H1 (cell line): Measurements from ENCODE around the gene CLDN7. TPM values are rescaled to one million over a fixed set of nuclear protein-coding genes. Genes with fewer than 3 reads are reported as not detected.

Source experiments
- CTCF ChIA-PET: fragments of 300-600 bp; sonication (Branson Sonifier 250); formaldehyde crosslinking; loops from one replicate; lab custom pipeline; 2021; ENCODE audit not compliant: partially characterized antibody; lab: Charles Lee
- POLR2A ChIA-PET: fragments of 300-600 bp; sonication (Branson Sonifier 250); formaldehyde crosslinking; loops from one replicate; lab custom pipeline; 2021; ENCODE audit warnings: inconsistent platforms; ENCODE audit not compliant: partially characterized antibody; lab: Charles Lee
- DNase-seq, 2 experiments: peaks; one replicate each; pipeline versions ENCODE4 v3.0.0 to v3.0.0-alpha.2; 2010 to 2022; ENCODE audit warnings: low spot score in 2 of 2, low read depth in 1 of 2, mixed read lengths in 1 of 2
- FAIRE-seq: peaks from 2 replicates; lab custom pipeline; 2011; peaks lifted over from hg19 to GRCh38; lab: Jason Lieb, UNC
- H2AFZ ChIP-seq: 2 replicates; pipeline ENCODE4 v1.8.1; 2012; ENCODE audit warnings: low read length, inconsistent platforms
- H2AK5ac ChIP-seq: 2 replicates; pipeline ENCODE4 v1.6.1; 2013; ENCODE audit warnings: low read depth, low read length
- H2BK120ac ChIP-seq: replicated peaks from 2 replicates; pipeline ENCODE3; 2013; ENCODE audit warnings: low read depth, low read length, inconsistent platforms
- H2BK12ac ChIP-seq: 2 replicates; pipeline ENCODE4 v1.6.1; 2013; ENCODE audit warnings: low read depth, low read length
- H2BK15ac ChIP-seq: 2 replicates; pipeline ENCODE4 v1.6.1; 2013; ENCODE audit warnings: low read length
- H2BK20ac ChIP-seq: 2 replicates; pipeline ENCODE4 v1.6.1; 2013; ENCODE audit warnings: low read length
- H2BK5ac ChIP-seq: 2 replicates; pipeline ENCODE4 v1.6.1; 2013; ENCODE audit warnings: low read depth, low read length
- H3K14ac ChIP-seq: 2 replicates; pipeline ENCODE4 v1.6.1; 2013; ENCODE audit warnings: inconsistent platforms; ENCODE audit not compliant: insufficient read length
- H3K18ac ChIP-seq: 2 replicates; pipeline ENCODE4 v1.6.1; 2013; ENCODE audit warnings: low read length; ENCODE audit errors: extremely low read depth
- H3K23ac ChIP-seq: 2 replicates; pipeline ENCODE4 v1.6.1; 2013; ENCODE audit warnings: inconsistent platforms; ENCODE audit not compliant: insufficient read length
- H3K23me2 ChIP-seq: 2 replicates; pipeline ENCODE4 v1.6.1; 2013; ENCODE audit warnings: low read depth, low read length
- H3K27ac ChIP-seq: 2 replicates; pipeline ENCODE4 v1.6.1; 2011; ENCODE audit warnings: low read depth, low read length, inconsistent platforms
- H3K27me3 ChIP-seq, 4 experiments: replicated peaks in 1 of 4; 1 replicate in 1 of 4; 2 replicates in 3 of 4; pipeline versions ENCODE4 v1.6.1 to v1.8.1; 2011 to 2013; ENCODE audit warnings: low read length in 3 of 4, mild to moderate bottlenecking in 3 of 4, inconsistent platforms in 2 of 4, mixed read lengths in 2 of 4, moderate library complexity in 1 of 4; ENCODE audit not compliant: control insufficient read depth in 3 of 4, insufficient read depth in 3 of 4; ENCODE audit errors: extremely low read depth in 1 of 4
- H3K36me3 ChIP-seq, 4 experiments: 2 replicates each; pipeline versions ENCODE4 v1.6.1 to v1.8.1; 2011 to 2013; ENCODE audit warnings: mild to moderate bottlenecking in 4 of 4, low read length in 3 of 4, moderate library complexity in 2 of 4, control low read depth in 1 of 4, inconsistent platforms in 1 of 4; ENCODE audit not compliant: insufficient read depth in 4 of 4, control insufficient read depth in 2 of 4
- H3K4ac ChIP-seq: replicated peaks from 2 replicates; pipeline ENCODE3; 2013; ENCODE audit warnings: low read length, low read depth, mixed read lengths, inconsistent platforms; ENCODE audit not compliant: insufficient read length
- H3K4me1 ChIP-seq, 4 experiments: replicated peaks in 1 of 4; 1 replicate in 1 of 4; 2 replicates in 3 of 4; pipeline versions ENCODE4 v1.6.1 to v1.8.1; 2011 to 2013; ENCODE audit warnings: low read length in 3 of 4, inconsistent platforms in 2 of 4, mixed read lengths in 1 of 4; ENCODE audit not compliant: insufficient read depth in 4 of 4, control insufficient read depth in 3 of 4
- H3K4me2 ChIP-seq, 2 experiments: 2 replicates each; pipeline versions ENCODE4 v1.6.1 to v1.8.1; 2011 to 2013; ENCODE audit warnings: low read depth in 2 of 2, low read length in 2 of 2, control low read depth in 1 of 2, inconsistent platforms in 1 of 2, mild to moderate bottlenecking in 1 of 2; ENCODE audit not compliant: insufficient read depth in 1 of 2
- H3K4me3 ChIP-seq, 4 experiments: fragments of 200-600, 300-600 bp in 1 of 4; sonication (generic), shearing (Covaris generic), sonication (Bioruptor Twin) in 1 of 4; 2 replicates each; pipeline versions ENCODE4 v1.5.1 to v1.8.1; 2011 to 2016; ENCODE audit warnings: low read length in 4 of 4, low read depth in 3 of 4, control low read depth in 2 of 4, inconsistent platforms in 2 of 4, mild to moderate bottlenecking in 2 of 4, mixed read lengths in 1 of 4, moderate library complexity in 1 of 4; ENCODE audit not compliant: insufficient read depth in 2 of 4; ENCODE audit errors: extremely low read depth in 1 of 4
- H3K56ac ChIP-seq: replicated peaks from 2 replicates; pipeline ENCODE3; 2013; ENCODE audit warnings: low read depth, mild to moderate bottlenecking, mixed read lengths, low read length, inconsistent platforms; ENCODE audit not compliant: insufficient read length
- H3K79me1 ChIP-seq: 2 replicates; pipeline ENCODE4 v1.6.1; 2013; ENCODE audit warnings: low read depth, low read length, control low read depth
- H3K79me2 ChIP-seq, 2 experiments: 2 replicates each; pipeline versions ENCODE4 v1.6.1 to v1.8.1; 2012 to 2013; ENCODE audit warnings: low read length in 2 of 2, mild to moderate bottlenecking in 2 of 2, inconsistent platforms in 1 of 2; ENCODE audit not compliant: insufficient read depth in 2 of 2, control insufficient read depth in 1 of 2
- H3K9ac ChIP-seq, 4 experiments: replicated peaks in 1 of 4; 1 replicate in 1 of 4; 2 replicates in 3 of 4; pipeline versions ENCODE4 v1.6.1 to v1.8.1; 2011 to 2013; ENCODE audit warnings: low read depth in 3 of 4, low read length in 3 of 4, control low read depth in 2 of 4, mild to moderate bottlenecking in 2 of 4, moderate library complexity in 2 of 4, inconsistent platforms in 1 of 4; ENCODE audit errors: extremely low read depth in 1 of 4
- H3K9me3 ChIP-seq, 2 experiments: 2 replicates each; pipeline versions ENCODE4 v1.6.1 to v1.8.1; 2012 to 2013; ENCODE audit warnings: mild to moderate bottlenecking in 2 of 2, moderate library complexity in 2 of 2, control low read depth in 1 of 2, inconsistent platforms in 1 of 2, low read depth in 1 of 2, low read length in 1 of 2, mixed read lengths in 1 of 2; ENCODE audit not compliant: insufficient read depth in 2 of 2
- H4K20me1 ChIP-seq, 2 experiments: replicated peaks in 1 of 2; 2 replicates each; pipeline versions ENCODE3 to v1.8.1; 2011 to 2013; ENCODE audit warnings: inconsistent platforms in 2 of 2, low read length in 2 of 2, mild to moderate bottlenecking in 1 of 2; ENCODE audit not compliant: insufficient read depth in 2 of 2, control insufficient read depth in 1 of 2
- H4K5ac ChIP-seq: 2 replicates; pipeline ENCODE4 v1.6.1; 2013; ENCODE audit warnings: low read length, low read depth, mixed read lengths, inconsistent platforms; ENCODE audit not compliant: insufficient read length
- H4K8ac ChIP-seq: 2 replicates; pipeline ENCODE4 v1.8.0; 2013; ENCODE audit warnings: mild to moderate bottlenecking, moderate library complexity, low read length, inconsistent platforms; ENCODE audit not compliant: insufficient read depth; ENCODE audit errors: extremely low read depth
- H4K91ac ChIP-seq: replicated peaks from 2 replicates; pipeline ENCODE3; 2013; ENCODE audit warnings: low read length, mixed read lengths, inconsistent platforms; ENCODE audit not compliant: insufficient read length
- CBX5 ChIP-seq: fragments of 300-800, 300-1000 bp; sonication (generic); IDR thresholded peaks from 2 replicates; pipeline ENCODE4 v1.7.1; 2016; ENCODE audit warnings: antibody characterized with exemption, low read length, low read depth
- CBX8 ChIP-seq: fragments of 300-800, 300-1000 bp; sonication (generic); IDR thresholded peaks from 2 replicates; pipeline ENCODE4 v1.7.1; 2016; ENCODE audit warnings: low read depth, low read length, borderline replicate concordance
- CREB1 ChIP-seq: IDR thresholded peaks from 2 replicates; pipeline ENCODE4 v1.6.1; 2012; ENCODE audit warnings: inconsistent platforms
- EZH2 ChIP-seq: fragments of 200-600 bp; sonication (generic); IDR thresholded peaks from 2 replicates; pipeline ENCODE4 v1.7.1; 2012; ENCODE audit warnings: low read depth, mild to moderate bottlenecking, moderate library complexity, low read length, inconsistent platforms; ENCODE audit not compliant: severe bottlenecking
- FOSL1 ChIP-seq: IDR thresholded peaks from 2 replicates; pipeline ENCODE4 v1.6.1; 2011; ENCODE audit warnings: mild to moderate bottlenecking, low read depth, low read length, moderate library complexity; ENCODE audit not compliant: insufficient read depth
- GTF2F1 ChIP-seq: IDR thresholded peaks from 2 replicates; pipeline ENCODE4 v1.6.1; 2012; ENCODE audit warnings: low read depth, low read length, improper control_type of control experiment, borderline replicate concordance
- SIRT6 ChIP-seq: IDR thresholded peaks from one replicate; pipeline ENCODE4 v1.7.1; 2012; ENCODE audit warnings: low read length, inconsistent platforms
- SIX5 ChIP-seq: IDR thresholded peaks from 2 replicates; pipeline ENCODE4 v1.6.1; 2011; ENCODE audit warnings: mild to moderate bottlenecking, low read depth, low read length
- SUZ12 ChIP-seq: fragments of 200-600 bp; sonication (generic); IDR thresholded peaks from 2 replicates; pipeline ENCODE4 v1.6.1; 2012; ENCODE audit warnings: mild to moderate bottlenecking, inconsistent platforms, low read length, moderate library complexity, mixed read lengths
- TAF7 ChIP-seq: optimal IDR thresholded peaks from 2 replicates; pipeline ENCODE3; 2011; ENCODE audit warnings: low read depth, mild to moderate bottlenecking, inconsistent platforms, low read length, moderate library complexity, borderline replicate concordance
- WGBS, 2 experiments: shearing (Covaris generic) in 1 of 2; methylation state at CpG; one replicate each; pipeline versions ENCODE4 v1.1.6 to v1.1.7; 2013 to 2015; ENCODE audit warnings: low lambda C conversion rate in 2 of 2, mixed read lengths in 2 of 2, inconsistent platforms in 1 of 2, low coverage in 1 of 2, missing lambda C conversion rate in 1 of 2; ENCODE audit not compliant: insufficient replicate concordance in 2 of 2, insufficient coverage in 1 of 2, insufficient read length in 1 of 2; ENCODE audit errors: extremely low coverage in 1 of 2, missing lambda C conversion rate in 1 of 2; 5-methylcytosine and 5-hydroxymethylcytosine counted together
- polyA plus RNA-seq, 7 experiments: library from polyadenylated mRNA; depleted of rRNA in 3 of 7; stranded (reverse) in 5 of 7; unstranded in 2 of 7; fragments of >200 nt in 5 of 7; fragments of 200-250 nt in 2 of 7; gene quantifications; 1 replicate in 5 of 7; 2 replicates in 1 of 7; 4 replicates in 1 of 7; pipeline versions ENCODE4 v1.2.1 to v1.2.3, GENCODE V29; 2011 to 2013; ENCODE audit warnings: missing spikeins in 2 of 7, mixed read lengths in 2 of 7
- total RNA-seq: library from RNA; stranded (reverse); fragmentation: NEBNext Ultra II Directional; extraction: Animal tissue kit (Norgen Biotek cat#: 25700); gene quantifications from 2 replicates; pipeline ENCODE4 v1.2.1, GENCODE V29; 2021

The CLDN7 gene
- total and polyA plus RNA-seq, 2 of the 8 experiments (the other 6 are each of a cell fraction or from before 2014, with no cell fraction given), result 118 to 119 TPM

GRCh38 chr17:7233701-7234082 is 28.6 kb downstream of the CLDN7 start:
- no peaks in the 10 kb centered on the region for H3K27me3 ChIP-seq
- ChIA-PET POLR2A (interaction anchor here (1.0 to 19.7 kb wide), 17 partner anchors 9 to 453 kb away, joined by 3 to 386 read pairs (median 6); partner anchors contain the start of genes ACADVL, CLDN7, CTDNEP1 and DLG4), CTCF (interaction anchor here (1.0 to 6.4 kb wide), 3 partner anchors 13 to 218 kb away, joined by 3 to 46 read pairs (median 4); partner anchors contain the start of genes ACADVL and DLG4)
- peak overlapping the region; percentile 96; the same call in 1 of the 2 replicates for H4K8ac ChIP-seq
- H2AFZ ChIP-seq, result no peak overlapping the region
- no peaks in the 10 kb centered on the region for H3K23me2 ChIP-seq
- no peak overlapping the region for H3K4ac ChIP-seq
- no peak overlapping the region for H2BK15ac ChIP-seq
- peak overlapping the region; percentile 56 to 85 for H3K4me2 ChIP-seq
- peak overlapping the region; percentile 68 to 89 (median 80) for H3K4me3 ChIP-seq
- no peak overlapping the region for H2BK120ac ChIP-seq
- H3K23ac ChIP-seq, result no peak overlapping the region
- no peak for FAIRE-seq
- H3K79me2 ChIP-seq, result peaks cover 13 to 62% of the 10 kb centered on the region in 2 experiments
- peaks cover 20 to 38% (median 36%) of the 10 kb centered on the region in 4 experiments; a peak in 7 of 8 replicates for H3K36me3 ChIP-seq
- peak overlapping the region; percentile 83 for H4K5ac ChIP-seq
- H2BK20ac ChIP-seq, result no peak overlapping the region
- no peak for DNase-seq
- H4K20me1 ChIP-seq, result peaks cover 19 to 45% of the 10 kb centered on the region in 2 experiments
- H3K4me1 ChIP-seq, result peaks cover 3 to 14% (median 6%) of the 10 kb centered on the region in 4 experiments; a peak in 6 of 7 replicates
- WGBS, 2 experiments, result 4% methylated on average over 9 of the region's 9 CpGs; no CpG with 5 or more reads in 1 of the 2 experiments
- no peak overlapping the region for H3K14ac ChIP-seq
- peak overlapping the region; percentile 70 for H3K56ac ChIP-seq
- peak overlapping the region; percentile 87 for H2BK5ac ChIP-seq
- peak overlapping the region; percentile 73 to 90 (median 82) for H3K9ac ChIP-seq
- no peak overlapping the region for H2AK5ac ChIP-seq
- H3K9me3 ChIP-seq, result no peaks in the 10 kb centered on the region
- H3K79me1 ChIP-seq, result peaks cover 13% of the 10 kb centered on the region
- H3K27ac ChIP-seq, result peak overlapping the region; percentile 71
- H3K18ac ChIP-seq, result no peak overlapping the region; the same call in 1 of the 2 replicates
- no peak overlapping the region for H2BK12ac ChIP-seq
- TF ChIP-seq SUZ12 (no peak), CBX5 (no peak), CBX8 (no peak), TAF7 (no peak), CREB1 (no peak), SIX5 (no peak), EZH2 (no peak), SIRT6 (no peak), FOSL1 (no peak), GTF2F1 (no peak)
- TF ChIP-seq, all 59 proteins: peak for 0
- peak overlapping the region; percentile 4 for H4K91ac ChIP-seq
